B cell (primary cell): ENCODE data around the gene SLC26A1.

ENCODE experiments used
- EZH2 ChIP-seq: IDR thresholded peaks from 2 replicates; pipeline ENCODE4 v1.6.1; 2012; ENCODE audit warnings: borderline replicate concordance, low read depth, mild to moderate bottlenecking, moderate library complexity, low read length; ENCODE audit not compliant: insufficient read depth, poor library complexity, severe bottlenecking
- TF ChIP-seq, protein P1 (sequence below): fragments of 200-600 bp; IDR thresholded peaks from one replicate; pipeline ENCODE4 v1.8.0; 2022; ENCODE audit warnings: antibody characterized with exemption, mild to moderate bottlenecking

DNA sequence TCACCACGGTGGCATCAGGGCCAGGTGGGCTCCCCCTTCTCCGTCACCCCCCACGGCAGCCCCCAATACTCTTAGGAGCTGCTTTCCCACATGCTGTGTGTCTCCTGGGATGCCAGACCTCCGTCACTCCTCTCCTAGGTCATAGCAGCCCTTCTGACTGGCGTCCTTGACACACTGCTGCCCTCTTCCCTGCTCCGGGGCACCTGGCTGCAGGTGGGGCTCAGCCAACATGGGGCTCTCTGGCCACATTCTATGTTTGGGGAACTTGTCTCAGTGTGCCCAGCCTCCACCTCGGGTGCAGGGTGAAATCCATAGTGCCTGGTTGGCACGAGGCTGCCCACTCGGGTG lies 47.1 kb downstream of the SLC26A1 start:
- no peak for TF ChIP-seq EZH2
- TF ChIP-seq, protein P1, sequence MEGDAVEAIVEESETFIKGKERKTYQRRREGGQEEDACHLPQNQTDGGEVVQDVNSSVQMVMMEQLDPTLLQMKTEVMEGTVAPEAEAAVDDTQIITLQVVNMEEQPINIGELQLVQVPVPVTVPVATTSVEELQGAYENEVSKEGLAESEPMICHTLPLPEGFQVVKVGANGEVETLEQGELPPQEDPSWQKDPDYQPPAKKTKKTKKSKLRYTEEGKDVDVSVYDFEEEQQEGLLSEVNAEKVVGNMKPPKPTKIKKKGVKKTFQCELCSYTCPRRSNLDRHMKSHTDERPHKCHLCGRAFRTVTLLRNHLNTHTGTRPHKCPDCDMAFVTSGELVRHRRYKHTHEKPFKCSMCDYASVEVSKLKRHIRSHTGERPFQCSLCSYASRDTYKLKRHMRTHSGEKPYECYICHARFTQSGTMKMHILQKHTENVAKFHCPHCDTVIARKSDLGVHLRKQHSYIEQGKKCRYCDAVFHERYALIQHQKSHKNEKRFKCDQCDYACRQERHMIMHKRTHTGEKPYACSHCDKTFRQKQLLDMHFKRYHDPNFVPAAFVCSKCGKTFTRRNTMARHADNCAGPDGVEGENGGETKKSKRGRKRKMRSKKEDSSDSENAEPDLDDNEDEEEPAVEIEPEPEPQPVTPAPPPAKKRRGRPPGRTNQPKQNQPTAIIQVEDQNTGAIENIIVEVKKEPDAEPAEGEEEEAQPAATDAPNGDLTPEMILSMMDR: no peak
